Measurements from ENCODE around the gene P3H4.
"Not testable (repeated sequence)": the region's sequence is repeated elsewhere in the genome, so short reads cannot be mapped to it uniquely, and the experiment has no call there.

Gene P3H4

GRCh38 chr17:41811549-41812380 lies at the start of gene P3H4:
Gene P3H4, minus strand, starts transcription at chr17:41811949. Its CDS starts 34 bp downstream, at chr17:41811915.
- peak; percentile 66 for DNase-seq

- DNase-seq, result no peak
Observed at GRCh38 chr17:41860254-41860931, 48.6 kb upstream of the P3H4 start.

- not testable (repeated sequence) for DNase-seq
Observed at GRCh38 chr17:41851382-41851781, 39.6 kb upstream of the P3H4 start.

- DNase-seq, result no peak
Observed at GRCh38 chr17:41849251-41849990, 37.7 kb upstream of the P3H4 start.

GRCh38 chr17:41848788-41849187 lies 37.0 kb upstream of the P3H4 start:
- no peak for DNase-seq

GRCh38 chr17:41844971-41845370 lies 33.2 kb upstream of the P3H4 start:
- no peak for DNase-seq

GRCh38 chr17:41840781-41841180 lies 29.0 kb upstream of the P3H4 start:
- DNase-seq, result not testable (repeated sequence)

GRCh38 chr17:41839448-41839847 lies 27.7 kb upstream of the P3H4 start:
- not testable (repeated sequence) for DNase-seq

- DNase-seq, result no peak
Observed at GRCh38 chr17:41837761-41838538, 26.2 kb upstream of the P3H4 start, which contains the start of gene KLHL10. Gene KLHL10, plus strand, starts transcription at chr17:41837825. Its CDS starts 108 bp downstream, at chr17:41837933.

GRCh38 chr17:41836550-41837196 lies 24.9 kb upstream of the P3H4 start:
- DNase-seq, result no peak

- peak; percentile 14 for DNase-seq
Observed at GRCh38 chr17:41835800-41836549, 24.2 kb upstream of the P3H4 start, which contains the start of gene NT5C3B. Gene NT5C3B, minus strand, starts transcription at chr17:41836232. Its CDS starts 39 bp downstream, at chr17:41836193.

- DNase-seq, result no peak
Observed at GRCh38 chr17:41835214-41835799, 23.6 kb upstream of the P3H4 start.

- DNase-seq, result not testable (repeated sequence)
Observed at GRCh38 chr17:41829961-41830360, 18.2 kb upstream of the P3H4 start.

- no peak for DNase-seq
Observed at GRCh38 chr17:41825175-41825845, 13.6 kb upstream of the P3H4 start.

GRCh38 chr17:41824086-41824485 lies 12.3 kb upstream of the P3H4 start:
- no peak for DNase-seq

- no peak for DNase-seq
Observed at GRCh38 chr17:41823580-41823979, 11.8 kb upstream of the P3H4 start.

- DNase-seq, result no peak
Observed at GRCh38 chr17:41823141-41823524, 11.4 kb upstream of the P3H4 start.

- no peak for DNase-seq
Observed at GRCh38 chr17:41822216-41823140, 10.7 kb upstream of the P3H4 start.

- DNase-seq, result no peak
Observed at GRCh38 chr17:41821776-41822175, 10.0 kb upstream of the P3H4 start.

Data from CD4-positive, alpha-beta T cell treated with Interleukin-4 for 4 hours (primary cell).